CD4-positive, alpha-beta T cell treated with Interleukin-4 for 4 hours (primary cell): Measurements from ENCODE around the gene CEBPA.

Experiments used
- DNase-seq: peaks from one replicate; pipeline ENCODE4 v3.0.0-alpha.2; 2020

CEBPA gene

DNA sequence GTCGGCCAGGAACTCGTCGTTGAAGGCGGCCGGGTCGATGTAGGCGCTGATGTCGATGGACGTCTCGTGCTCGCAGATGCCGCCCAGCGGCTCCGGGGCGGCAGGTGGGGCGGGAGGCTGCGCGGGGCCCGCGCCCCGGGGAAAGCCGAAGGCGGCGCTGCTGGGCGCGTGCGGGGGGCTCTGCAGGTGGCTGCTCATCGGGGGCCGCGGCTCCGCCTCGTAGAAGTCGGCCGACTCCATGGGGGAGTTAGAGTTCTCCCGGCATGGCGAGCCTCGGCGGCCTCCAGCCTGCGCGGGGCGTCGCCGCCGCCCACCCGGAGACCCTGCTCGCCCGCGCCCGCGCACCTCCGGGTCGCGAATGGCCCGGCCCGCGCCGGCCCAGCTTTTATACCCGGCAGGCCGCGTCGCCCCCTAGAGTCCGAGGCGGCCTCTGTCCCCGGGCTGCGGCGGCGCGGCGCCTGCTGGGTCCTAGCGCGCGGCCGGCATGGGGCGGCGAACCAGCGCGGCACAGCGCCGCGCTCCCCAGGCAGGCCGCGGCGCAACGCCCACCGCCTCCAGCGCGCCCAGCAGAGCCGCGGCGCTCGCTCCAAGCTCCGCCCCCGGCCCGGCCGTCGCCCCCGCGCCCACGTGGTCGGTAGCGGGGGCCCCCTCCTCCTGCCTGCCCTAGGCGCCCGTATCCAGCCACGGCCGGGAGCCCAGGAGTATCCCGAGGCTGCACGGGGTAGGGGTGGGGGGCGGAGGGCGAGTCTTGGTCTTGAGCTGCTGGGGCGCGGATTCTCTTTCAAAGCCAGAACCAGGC is at the start of gene CEBPA:
Gene CEBPA (minus strand): TSS at position 360 of the 799 bp plus-strand sequence. CDS start 120 bp downstream, at position 240.
- peak; percentile 69 for DNase-seq

- no peak for DNase-seq
These were observed 48.4 kb upstream of the CEBPA start for GRCh38 chr19:33350538-33351309.

DNA sequence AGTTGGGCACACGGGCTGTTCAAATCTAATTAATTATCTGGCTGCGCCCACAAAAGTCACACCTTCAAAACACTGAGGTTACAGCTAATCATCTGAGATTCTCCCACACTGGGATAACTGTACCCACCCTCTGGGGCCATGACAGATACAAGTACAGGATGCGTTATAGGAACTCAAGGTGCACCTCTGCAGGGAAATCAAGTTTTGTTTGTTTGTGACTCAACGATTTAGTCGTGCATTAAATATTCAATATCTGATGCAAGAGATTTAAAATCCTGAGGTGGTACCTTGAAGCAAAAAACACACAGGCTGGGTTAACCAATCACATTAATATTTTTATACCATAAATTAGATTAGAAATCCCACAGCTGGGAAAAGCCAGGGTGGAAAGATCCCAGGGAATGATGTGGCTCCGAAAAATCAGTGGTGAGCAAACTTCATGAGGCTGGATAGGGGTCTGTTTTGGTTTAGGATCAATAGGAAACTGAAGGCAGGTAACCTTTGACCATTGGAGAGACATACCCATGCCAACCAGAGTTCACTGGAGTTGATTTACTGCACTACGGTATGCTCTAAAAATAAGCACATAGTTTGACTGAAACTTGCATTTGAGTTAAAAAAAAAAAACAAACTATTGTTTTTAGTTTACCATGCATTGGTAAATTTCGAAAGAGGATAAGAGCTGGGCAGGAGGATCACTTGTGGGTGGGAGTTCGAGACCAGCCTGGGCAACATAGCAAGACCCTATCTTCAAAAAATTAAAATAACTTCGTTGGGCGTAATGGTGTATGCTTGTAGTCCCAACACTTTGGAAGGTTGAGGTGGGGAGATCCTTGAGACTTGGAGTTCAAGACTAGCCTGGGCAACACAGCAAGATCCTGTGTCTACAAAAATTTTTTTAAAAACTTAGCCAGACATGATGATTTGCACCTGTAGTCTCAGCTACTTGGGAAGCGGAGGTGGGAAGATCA is 47.3 kb upstream of the CEBPA start:
- DNase-seq, result no peak

GRCh38 chr19:33348301-33349010 is 46.1 kb upstream of the CEBPA start:
- DNase-seq, result no peak

DNA sequence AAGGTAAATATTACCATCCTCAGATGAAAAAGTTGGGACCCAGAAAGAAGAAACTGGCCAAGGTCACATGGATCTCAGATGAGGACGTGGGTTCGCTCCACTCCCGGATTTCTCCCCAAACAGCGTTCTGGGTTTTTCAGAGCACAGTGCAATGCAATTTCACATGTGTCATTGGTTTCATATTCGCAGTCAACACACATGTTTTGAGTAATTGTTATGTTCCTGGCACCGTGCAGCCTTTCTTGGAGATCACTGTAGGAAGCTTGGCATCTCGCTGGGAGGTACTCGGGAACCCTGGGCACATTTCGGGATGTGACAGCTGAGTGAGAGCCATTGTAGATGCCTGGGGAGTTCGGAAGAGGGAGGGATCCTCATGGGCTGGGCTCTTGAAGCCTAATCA is 45.0 kb upstream of the CEBPA start:
- no peak for DNase-seq

- DNase-seq, result no peak
These were observed 44.3 kb upstream of the CEBPA start for GRCh38 chr19:33346665-33347064.

DNA sequence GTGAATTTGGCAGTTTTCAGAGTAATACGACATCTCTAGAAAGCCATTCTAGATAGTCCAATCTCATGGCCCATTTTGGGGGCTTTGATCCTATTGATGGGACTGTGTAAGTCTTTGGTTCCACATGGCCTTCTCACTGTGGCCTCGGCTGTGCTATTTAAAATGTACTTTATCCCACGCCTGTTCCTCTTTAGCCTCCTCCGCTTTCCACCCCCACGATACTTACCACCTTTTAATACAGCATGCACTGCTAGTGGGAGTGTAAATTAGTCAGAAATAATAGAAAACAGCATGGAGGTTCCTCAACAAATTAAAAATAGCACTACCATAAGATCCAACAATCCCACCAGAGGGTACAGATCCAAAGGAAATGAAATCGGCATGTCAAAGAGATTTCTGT is 42.8 kb upstream of the CEBPA start:
- no peak for DNase-seq

GRCh38 chr19:33344573-33344925 is 42.2 kb upstream of the CEBPA start:
- no peak for DNase-seq

- DNase-seq, result no peak
These were observed 41.7 kb upstream of the CEBPA start for GRCh38 chr19:33343859-33344572.

DNA sequence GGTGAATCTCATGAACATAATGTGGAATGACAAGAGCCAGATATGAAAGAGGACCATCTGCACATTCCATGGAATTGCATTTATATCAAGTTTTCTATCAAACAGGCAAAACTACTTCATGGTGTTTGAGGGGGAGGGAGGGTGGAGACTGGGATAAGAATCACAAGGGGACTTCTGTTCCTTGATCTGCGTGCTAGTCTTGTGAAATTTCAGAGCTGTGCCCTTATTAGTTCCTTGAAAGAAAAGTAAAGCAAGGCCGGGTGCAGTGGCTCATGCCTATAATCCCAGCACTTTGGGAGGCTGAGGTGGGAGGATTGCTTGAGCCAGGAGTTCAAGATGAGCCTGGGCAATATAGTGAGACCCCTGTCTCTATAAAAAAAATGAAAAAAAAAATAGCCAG is 41.0 kb upstream of the CEBPA start:
- DNase-seq, result no peak

GRCh38 chr19:33340991-33341390 is 38.7 kb upstream of the CEBPA start:
- no peak for DNase-seq

- DNase-seq, result no peak
These were observed 37.0 kb upstream of the CEBPA start for GRCh38 chr19:33339016-33339984.

DNA sequence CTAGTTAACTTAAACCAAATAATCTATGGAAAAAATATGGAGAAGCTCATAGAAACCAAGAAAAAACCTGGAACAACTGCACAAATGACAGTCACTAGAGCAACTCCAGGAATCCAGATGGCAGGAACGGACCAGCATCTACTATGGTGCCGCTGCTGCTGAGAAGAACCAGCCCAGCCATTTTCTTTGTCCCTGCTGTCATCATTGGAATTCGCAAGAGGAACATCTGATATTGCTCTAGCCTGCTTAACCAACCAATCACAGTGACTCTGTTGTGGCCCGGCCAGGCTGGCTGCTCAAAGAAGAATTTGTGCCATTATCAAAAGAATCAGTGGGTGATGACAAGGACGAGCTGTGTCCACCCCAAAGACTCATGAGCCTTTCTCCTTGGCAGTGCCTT is 33.1 kb upstream of the CEBPA start:
- DNase-seq, result no peak

GRCh38 chr19:33334271-33334670 is 31.9 kb upstream of the CEBPA start:
- no peak for DNase-seq

- DNase-seq, result no peak
These were observed 31.3 kb upstream of the CEBPA start for GRCh38 chr19:33333642-33334041.

DNA sequence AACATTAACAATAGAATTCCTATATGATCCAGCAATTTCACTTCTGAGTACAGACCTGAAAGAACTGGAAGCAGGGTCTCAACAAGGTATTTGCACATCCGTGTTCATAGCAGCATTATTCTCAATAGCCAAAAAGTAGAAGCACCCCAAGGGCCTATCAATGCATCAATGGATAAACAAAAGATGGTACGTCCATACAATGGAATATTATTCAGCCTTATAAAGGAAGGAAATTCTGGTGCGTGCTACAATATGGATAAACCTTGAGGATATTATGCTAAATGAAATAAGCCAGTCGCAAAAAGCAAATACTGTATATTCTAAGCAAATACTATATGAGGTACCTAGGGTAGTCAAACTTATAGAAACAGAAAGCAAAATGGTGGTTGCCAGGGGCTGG is 30.8 kb upstream of the CEBPA start:
- no peak for DNase-seq

DNA sequence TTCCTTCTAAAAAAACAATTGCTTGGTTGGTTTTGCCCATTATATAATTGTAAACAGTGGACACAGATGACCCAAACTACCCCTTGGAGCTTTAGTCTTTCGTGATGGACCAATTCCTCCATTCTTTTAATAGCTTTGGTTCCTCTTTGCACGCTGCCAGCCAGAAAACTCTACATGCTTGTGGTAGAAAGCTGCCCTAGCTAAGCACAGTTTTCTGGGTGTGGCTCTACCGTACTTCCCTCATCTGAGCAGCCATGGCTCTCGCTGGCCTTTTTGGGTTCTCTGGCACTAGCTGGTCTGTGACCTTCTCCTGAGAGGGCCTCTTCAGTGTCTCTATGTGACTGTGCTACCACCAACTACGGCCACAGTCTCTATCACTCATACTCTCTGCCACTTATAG is 29.9 kb upstream of the CEBPA start:
- DNase-seq, result peak; percentile 2

GRCh38 chr19:33329736-33330135 is 27.4 kb upstream of the CEBPA start:
- no peak for DNase-seq

- DNase-seq, result no peak
These were observed 26.7 kb upstream of the CEBPA start for GRCh38 chr19:33329060-33329459.

GRCh38 chr19:33325920-33326319 is 23.6 kb upstream of the CEBPA start:
- no peak for DNase-seq

DNA sequence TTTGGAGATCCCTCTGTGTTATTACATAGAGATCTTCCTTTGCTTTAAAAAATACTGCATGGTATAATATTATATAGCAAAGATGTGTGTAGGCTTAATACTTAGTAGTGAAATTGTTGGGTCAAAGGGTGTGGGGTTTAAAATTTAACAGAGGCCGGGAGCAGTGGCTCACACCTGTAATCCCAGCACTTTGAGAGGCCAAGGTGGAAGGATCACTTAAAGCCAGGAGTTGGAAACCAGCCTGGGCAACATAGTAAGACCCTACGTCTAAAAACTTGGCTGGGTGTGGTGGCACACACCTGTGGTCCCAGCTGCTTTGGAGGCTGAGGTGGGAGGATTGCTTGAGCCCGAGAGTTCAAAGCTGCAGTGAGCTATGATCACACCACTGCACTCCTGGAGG is 22.3 kb upstream of the CEBPA start:
- no peak for DNase-seq
